ENCODE results near the gene RARB. TPM values are rescaled to one million over a fixed set of nuclear protein-coding genes. Genes with fewer than 3 reads are reported as not detected.

Gene RARB
- total and polyA plus RNA-seq, 9 of the 15 experiments (the other 6 are each of a cell fraction or from before 2014, with no cell fraction given): 0.15 to 1.3 (median 0.27) TPM

DNA sequence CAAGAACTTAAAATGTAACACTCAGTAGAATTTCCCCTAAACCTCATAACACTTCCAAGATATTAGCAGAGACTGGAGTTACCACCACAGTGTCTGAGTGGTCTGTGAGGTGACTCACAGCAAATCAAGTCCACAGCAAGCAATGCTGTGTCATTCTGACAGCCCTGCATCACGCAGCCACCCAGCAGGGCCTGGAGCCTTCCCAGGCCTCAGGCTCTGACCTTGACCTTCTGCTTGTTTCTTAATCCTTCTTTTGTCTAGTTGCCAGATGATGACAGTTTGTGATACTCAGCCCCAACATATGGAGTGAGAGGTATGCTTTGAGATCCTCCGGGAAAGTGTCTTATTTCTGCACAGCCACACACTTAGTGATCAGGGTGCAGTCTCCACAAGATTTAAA is 154.2 kb downstream of the RARB start (continued):
- TF ChIP-seq NBN (IDR thresholded peaks at IDR 0.05; ENCODE audit: low read depth) (peak; percentile 53; the same call in 1 of the 2 replicates), CEBPB (tag; IDR thresholded peaks at IDR 0.05) (peak; percentile 78), NCOA1 (IDR thresholded peaks at IDR 0.05; ENCODE audit: low read depth) (no peak), VEZF1 (CRISPR knock-in tag; IDR thresholded peaks at IDR 0.05) (peak; percentile 23; the same call in 1 of the 2 replicates), ZNF311 (CRISPR knock-in tag; IDR thresholded peaks at IDR 0.05) (no peak), RCOR1 (IDR thresholded peaks at IDR 0.05; ENCODE audit: borderline replicate concordance in 1 of 2, low read depth in 2 of 2, low read length in 2 of 2) (peak; percentile 76 to 99), POLR2A (conservative IDR thresholded peaks at IDR 0.05) (no peak), RBBP5 (IDR thresholded peaks at IDR 0.05; ENCODE audit: borderline replicate concordance, insufficient read depth, low read length, poor library complexity, severe bottlenecking) (no peak), TBL1XR1 (IDR thresholded peaks at IDR 0.05; ENCODE audit: low read length in 2 of 2) (0 out of 4 replicates have a peak, but pooled peaks of 1 of the 2 experiments have one; percentile 59), ZNF143 (CRISPR knock-in tag; IDR thresholded peaks at IDR 0.05) (0 out of 2 replicates have a peak, but pooled peaks have one; percentile 6), ARID1B (IDR thresholded peaks at IDR 0.05) (peak; percentile 83), KAT2B (IDR thresholded peaks at IDR 0.05; ENCODE audit: low read depth, low read length) (no peak), MTA2 (IDR thresholded peaks at IDR 0.05; ENCODE audit: low read depth) (0 out of 2 replicates have a peak, but pooled peaks have one; percentile 5), ESRRA (IDR thresholded peaks at IDR 0.05; ENCODE audit: borderline replicate concordance, low read depth) (peak; percentile 98), ATF2 (CRISPR knock-in tag; IDR thresholded peaks at IDR 0.05) (no peak), TFAP4 (CRISPR knock-in tag; IDR thresholded peaks at IDR 0.05; ENCODE audit: borderline replicate concordance) (peak; percentile 71; the same call in 1 of the 2 replicates), TRIM24 (IDR thresholded peaks at IDR 0.05) (peak; percentile 43 to 67; a peak in 3 of 4 replicates), PURB (CRISPR knock-in tag; IDR thresholded peaks at IDR 0.05; ENCODE audit: low read depth) (no peak), STAT5A (IDR thresholded peaks at IDR 0.05; ENCODE audit: borderline replicate concordance, low read length) (peak; percentile 23; the same call in 1 of the 2 replicates), C11orf30 (IDR thresholded peaks at IDR 0.05; ENCODE audit: low read depth) (peak; percentile 94), HDAC2 (IDR thresholded peaks at IDR 0.05) (peak; percentile 93; the same call in 1 of the 2 replicates), ZZZ3 (IDR thresholded peaks at IDR 0.05) (no peak), BACH1 (tag; IDR thresholded peaks at IDR 0.05) (peak; percentile 87; the same call in 1 of the 2 replicates)
- TF ChIP-seq, protein P1, sequence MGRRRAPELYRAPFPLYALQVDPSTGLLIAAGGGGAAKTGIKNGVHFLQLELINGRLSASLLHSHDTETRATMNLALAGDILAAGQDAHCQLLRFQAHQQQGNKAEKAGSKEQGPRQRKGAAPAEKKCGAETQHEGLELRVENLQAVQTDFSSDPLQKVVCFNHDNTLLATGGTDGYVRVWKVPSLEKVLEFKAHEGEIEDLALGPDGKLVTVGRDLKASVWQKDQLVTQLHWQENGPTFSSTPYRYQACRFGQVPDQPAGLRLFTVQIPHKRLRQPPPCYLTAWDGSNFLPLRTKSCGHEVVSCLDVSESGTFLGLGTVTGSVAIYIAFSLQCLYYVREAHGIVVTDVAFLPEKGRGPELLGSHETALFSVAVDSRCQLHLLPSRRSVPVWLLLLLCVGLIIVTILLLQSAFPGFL (CRISPR knock-in tag; IDR thresholded peaks at IDR 0.05): no peak
- TF ChIP-seq, protein P2, sequence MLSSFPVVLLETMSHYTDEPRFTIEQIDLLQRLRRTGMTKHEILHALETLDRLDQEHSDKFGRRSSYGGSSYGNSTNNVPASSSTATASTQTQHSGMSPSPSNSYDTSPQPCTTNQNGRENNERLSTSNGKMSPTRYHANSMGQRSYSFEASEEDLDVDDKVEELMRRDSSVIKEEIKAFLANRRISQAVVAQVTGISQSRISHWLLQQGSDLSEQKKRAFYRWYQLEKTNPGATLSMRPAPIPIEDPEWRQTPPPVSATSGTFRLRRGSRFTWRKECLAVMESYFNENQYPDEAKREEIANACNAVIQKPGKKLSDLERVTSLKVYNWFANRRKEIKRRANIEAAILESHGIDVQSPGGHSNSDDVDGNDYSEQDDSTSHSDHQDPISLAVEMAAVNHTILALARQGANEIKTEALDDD (IDR thresholded peaks at IDR 0.05): peak; percentile 81

All from K562 (cell line).